ENCODE results near the gene GNAI3.
A peak's percentile ranks its signal among the peaks of the same experiment; 100 is the strongest.

Gene GNAI3

GRCh38 chr1:109625176-109625575, 76.8 kb downstream of the GNAI3 start:
- DNase-seq = no peak

- no peak for DNase-seq
Measured at GRCh38 chr1:109625601-109626560, 77.5 kb downstream of the GNAI3 start.

DNA sequence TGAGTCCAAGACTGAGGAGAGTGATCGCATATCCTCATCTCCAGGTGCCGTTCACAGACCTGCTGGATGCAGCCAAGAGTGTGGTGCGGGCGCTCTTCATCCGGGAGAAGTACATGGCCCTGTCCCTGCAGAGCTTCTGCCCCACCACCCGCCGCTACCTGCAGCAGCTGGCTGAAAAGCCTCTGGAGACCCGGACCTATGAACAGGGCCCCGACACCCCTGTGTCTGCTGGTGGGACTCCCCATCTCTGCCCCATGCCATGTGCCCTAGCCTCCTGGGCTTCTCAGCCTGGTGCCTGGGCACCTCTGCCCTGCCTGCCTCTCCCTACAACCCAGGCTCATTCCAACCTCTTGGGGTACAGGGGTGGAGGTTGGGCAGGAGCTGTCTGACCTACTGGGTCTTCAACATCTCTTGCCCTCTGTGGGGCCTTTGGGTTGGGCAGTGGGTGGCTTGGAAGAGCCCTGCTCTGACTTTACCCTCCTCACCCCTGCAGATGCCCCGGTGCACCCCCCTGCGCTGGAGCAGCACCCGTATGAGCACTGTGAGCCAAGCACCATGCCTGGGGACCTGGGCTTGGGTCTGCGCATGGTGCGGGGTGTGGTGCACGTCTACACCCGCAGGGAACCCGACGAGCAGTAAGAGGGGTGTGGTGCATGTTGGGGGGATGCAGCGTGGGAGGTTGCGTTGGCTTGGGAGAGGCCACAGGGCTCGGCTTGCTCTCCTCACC, 78.4 kb downstream of the GNAI3 start:
- no peak for DNase-seq

DNA sequence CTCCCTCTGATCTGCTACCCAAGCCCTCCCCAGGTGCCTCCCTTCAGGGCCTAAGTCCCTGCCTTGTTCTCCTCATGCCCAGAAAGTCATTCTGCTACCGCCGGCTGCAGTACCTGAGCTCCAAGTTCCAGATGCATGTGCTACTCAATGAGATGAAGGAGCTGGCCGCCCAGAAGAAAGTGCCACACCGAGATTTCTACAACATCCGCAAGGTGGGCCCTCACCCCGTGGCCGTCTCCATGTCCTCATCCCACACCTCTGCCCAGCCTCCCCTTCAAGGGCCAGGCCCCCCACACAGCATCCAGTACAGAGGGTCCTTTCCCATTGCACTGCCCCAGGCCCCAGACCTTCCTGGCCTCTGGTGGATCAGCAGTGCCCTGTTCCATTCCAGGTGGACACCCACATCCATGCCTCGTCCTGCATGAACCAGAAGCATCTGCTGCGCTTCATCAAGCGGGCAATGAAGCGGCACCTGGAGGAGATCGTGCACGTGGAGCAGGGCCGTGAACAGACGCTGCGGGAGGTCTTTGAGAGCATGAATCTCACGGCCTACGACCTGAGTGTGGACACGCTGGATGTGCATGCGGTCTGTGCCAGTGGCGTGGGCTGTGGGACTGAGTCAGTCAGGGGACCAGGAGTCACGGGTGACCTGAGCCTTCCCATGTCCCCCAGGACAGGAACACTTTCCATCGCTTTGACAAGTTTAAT, 79.4 kb downstream of the GNAI3 start:
- no peak for DNase-seq

DNA sequence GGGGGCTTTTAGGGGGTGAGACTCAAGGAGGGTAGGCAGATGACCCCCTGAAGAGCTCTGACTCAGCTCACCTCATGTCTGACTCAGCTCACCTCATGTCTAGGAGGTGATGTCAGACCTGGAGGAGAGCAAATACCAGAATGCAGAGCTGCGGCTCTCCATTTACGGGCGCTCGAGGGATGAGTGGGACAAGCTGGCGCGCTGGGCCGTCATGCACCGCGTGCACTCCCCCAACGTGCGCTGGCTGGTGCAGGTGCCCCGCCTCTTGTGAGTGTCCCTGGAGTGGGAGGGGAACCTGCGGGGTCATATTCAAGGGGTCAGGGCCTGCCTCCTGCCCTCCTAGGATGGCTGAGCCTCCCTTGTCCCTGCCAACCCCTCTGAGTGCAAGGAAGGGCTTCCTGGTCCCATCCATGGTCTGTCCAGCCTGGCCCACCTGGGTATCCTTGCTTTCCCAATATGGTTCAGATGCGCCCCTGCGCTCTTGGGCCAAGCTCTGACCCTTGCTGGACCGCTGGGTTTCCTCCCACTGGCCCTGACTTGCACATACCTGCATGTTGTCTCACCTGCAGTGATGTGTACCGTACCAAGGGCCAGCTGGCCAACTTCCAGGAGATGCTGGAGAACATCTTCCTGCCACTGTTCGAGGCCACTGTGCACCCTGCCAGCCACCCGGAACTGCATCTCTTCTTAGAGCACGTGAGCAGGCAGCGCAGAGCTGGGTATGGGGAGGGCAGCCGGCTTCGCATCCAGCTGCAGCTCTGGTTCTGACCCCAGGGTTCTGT, 80.3 kb downstream of the GNAI3 start:
- no peak for DNase-seq

DNA sequence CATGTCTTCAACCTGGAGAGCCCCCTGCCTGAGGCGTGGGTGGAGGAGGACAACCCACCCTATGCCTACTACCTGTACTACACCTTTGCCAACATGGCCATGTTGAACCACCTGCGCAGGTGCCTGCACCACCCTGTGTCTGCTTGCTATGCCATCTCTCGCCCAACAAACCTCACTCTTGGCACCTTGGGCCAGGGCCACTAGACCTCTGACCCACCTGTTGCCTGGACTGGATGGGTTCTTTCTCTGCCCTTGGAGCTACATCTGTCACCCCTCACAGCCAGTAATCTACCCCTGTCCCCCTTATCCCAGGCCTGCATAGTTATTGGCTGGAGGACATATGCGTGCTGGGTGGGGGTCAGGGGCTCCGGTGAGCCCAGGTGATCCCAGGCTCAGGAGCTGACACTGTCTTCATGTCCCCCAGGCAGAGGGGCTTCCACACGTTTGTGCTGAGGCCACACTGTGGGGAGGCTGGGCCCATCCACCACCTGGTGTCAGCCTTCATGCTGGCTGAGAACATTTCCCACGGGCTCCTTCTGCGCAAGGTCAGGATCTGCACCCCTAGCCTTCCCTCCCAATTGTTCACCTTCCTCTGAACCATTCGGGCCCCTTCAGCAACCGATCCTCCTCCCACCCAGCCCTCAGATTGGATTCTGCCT, 81.1 kb downstream of the GNAI3 start:
- no peak for DNase-seq

GRCh38 chr1:109630081-109630897, 81.9 kb downstream of the GNAI3 start:
- no peak for DNase-seq

- no peak for DNase-seq
Measured at GRCh38 chr1:109630898-109631512, 82.6 kb downstream of the GNAI3 start.

GRCh38 chr1:109631513-109632505, 83.4 kb downstream of the GNAI3 start:
- DNase-seq = no peak

DNA sequence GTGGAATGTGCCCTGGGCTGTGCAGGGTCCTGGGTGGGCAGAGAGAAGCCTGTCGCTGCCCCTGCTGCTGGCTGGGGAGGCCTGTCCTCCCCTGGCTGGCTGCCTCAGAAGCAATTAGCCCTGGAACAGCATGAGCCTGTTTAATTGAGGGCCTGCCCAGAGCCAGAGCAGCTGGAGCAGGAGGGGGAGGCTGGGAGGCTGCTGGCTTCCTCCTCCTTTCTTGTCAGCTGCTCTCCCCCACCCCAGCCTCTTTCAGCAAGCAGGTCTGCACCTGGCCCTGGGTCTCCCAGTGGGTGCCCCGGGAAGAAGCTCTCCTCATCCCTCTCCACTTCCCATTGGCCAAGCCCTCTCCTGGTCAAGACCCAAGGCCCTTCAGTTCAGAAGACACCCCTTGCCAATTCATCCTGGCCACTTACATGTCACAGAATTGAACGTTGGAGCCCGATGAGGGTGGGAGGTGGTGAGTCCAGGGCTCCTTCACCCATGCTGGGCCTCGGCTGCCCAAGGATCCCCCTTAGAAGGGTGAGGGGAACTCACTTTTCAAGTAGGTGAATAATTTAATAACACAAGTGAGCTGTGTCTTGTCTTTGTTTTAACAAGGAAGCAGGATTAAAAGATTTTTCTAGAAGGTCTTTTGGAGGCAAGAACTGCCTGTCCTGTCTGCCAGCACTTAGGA, 84.4 kb downstream of the GNAI3 start:
- DNase-seq = peak; percentile 78 to 89

DNA sequence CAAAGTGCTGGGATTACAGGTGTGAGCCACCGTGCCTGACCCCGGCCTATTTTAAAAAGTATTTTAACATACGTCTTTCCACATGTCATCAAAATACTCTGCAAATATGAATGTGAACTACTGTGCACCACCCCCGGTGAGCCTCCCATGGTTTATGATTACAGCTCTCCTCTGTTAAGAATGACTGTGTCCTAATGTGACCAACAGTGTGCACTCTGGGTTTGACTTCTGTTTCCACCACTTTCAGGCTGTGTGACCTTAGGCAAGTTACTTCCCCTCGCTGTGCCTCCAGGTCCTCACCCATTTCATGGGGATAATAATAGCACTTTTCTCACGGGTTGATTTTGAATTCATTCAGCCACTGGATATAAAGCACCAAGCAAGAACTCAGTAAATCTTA, 85.9 kb downstream of the GNAI3 start:
- no peak for DNase-seq

DNA sequence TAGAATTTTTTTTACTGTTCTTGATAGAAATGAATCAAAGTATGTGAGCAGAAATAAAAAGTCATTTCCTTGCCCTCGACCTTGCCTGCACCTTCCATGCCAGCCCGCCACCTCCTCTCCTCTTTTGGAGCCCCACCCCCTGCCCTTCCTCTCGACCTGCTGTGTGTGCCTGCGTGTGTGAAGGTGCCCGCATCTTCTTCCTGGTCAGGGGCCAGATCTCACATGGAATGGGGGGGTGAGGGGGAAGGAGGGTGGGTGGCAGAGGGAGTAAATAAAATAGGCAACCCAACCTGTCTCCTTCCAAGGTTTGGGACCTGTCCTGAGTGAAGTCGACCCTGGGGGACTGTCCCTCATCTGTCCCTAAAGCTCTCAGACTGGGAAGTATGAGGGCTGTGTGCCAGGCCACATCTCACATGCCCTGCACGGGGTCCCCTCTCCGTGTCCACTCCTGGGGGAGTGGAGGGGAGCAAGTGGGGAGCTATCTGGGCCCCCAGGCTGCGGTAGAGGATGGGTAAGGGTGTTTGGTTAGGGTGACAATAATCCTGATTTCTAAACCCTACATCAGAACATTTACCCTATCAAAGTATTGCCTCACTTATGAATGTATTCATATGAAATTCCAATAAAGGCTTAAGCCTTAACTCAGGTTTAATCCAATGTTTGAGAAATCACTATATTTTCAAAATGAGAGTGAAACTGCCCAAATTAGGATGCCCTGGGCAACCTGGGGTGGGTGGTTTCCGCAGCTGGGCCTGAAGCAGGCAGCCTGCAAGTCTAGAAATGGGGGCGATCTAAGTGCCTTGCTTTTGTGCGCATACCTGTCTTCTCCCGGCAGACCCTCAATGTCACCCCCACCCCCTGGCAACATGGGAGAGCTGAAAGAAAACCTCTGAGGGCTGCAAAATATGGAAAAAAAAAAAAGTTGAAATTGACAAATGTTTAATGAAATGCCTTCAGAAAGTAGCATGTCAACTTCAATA, 86.6 kb downstream of the GNAI3 start:
- DNase-seq = no peak

- DNase-seq = no peak
Measured at GRCh38 chr1:109635862-109636200, 87.4 kb downstream of the GNAI3 start.

GRCh38 chr1:109636201-109636952, 88.0 kb downstream of the GNAI3 start:
- DNase-seq = no peak

DNA sequence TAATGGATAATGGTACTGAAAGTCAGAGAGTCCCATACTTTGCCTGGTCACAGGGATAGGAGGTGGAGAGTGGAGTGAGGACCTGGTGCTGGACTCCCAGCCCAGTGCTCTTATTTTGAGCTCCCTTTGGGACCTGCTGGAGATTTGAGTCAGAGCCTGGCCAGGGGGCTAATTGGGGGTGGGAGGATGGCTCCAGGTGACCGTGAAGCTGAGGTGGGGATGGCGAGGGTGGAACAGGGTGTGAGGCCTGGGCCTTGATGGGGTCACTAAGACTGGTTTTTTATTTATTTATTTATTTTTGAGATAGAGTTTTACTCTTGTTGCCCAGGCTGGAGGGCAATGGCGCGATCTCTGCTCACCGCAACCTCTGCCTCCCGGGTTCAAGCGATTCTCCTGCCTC, 89.0 kb downstream of the GNAI3 start:
- DNase-seq = no peak

GRCh38 chr1:109639063-109639840, 90.8 kb downstream of the GNAI3 start:
- DNase-seq = no peak
